ENCODE results near the gene TCL1B.
A peak's percentile ranks its signal among the peaks of the same experiment; 100 is the strongest.

Gene TCL1B

GRCh38 chr14:95730126-95730525 is 43.9 kb downstream of the TCL1B start:
- Histone ChIP-seq H3K36me3 (ENCODE audit: control insufficient read depth, insufficient read depth, low read length, severe bottlenecking) (no peaks in the 10 kb centered on the region), H3K4me1 (ENCODE audit: control insufficient read depth, insufficient read depth, low read length) (no peaks in the 10 kb centered on the region), H3K9me3 (ENCODE audit: control insufficient read depth, low read length) (no peaks in the 10 kb centered on the region), H3K4me3 (ENCODE audit: low read length) (no peak overlapping the region), H3K27me3 (replicated peaks; ENCODE audit: control insufficient read depth, insufficient read depth, low read length) (peaks cover 31% of the 10 kb centered on the region), H3K9ac (ENCODE audit: low read length) (no peak overlapping the region)
- DNase-seq (ENCODE audit: low read depth), result no peak

DNA sequence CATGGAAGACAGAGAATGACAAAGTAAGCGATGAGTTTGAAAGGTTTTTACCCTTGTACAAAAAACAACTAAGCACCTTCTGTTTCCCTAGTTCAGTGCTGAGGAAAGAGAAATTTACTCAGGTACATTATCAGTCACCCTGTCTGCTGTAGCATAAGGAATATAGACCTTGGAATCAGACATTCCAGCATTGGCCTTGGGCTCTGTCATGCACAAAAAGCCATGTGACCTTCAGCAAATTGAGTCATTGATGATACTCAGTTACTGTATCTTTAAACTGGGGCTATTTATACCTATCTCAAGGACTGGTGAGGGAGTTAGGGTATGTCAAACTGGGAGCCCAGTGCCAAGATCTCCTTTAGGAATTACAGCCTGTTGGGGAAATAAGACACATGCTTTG is 47.0 kb downstream of the TCL1B start:
- no peaks in the 10 kb centered on the region for H3K4me1 ChIP-seq (ENCODE audit: control insufficient read depth, insufficient read depth, low read length)
- H3K27me3 ChIP-seq (replicated peaks; ENCODE audit: control insufficient read depth, insufficient read depth, low read length), result peaks cover 27% of the 10 kb centered on the region
- no peak overlapping the region for H3K4me3 ChIP-seq (ENCODE audit: low read length)
- no peak overlapping the region for H3K9ac ChIP-seq (ENCODE audit: low read length)
- no peaks in the 10 kb centered on the region for H3K9me3 ChIP-seq (ENCODE audit: control insufficient read depth, low read length)
- H3K36me3 ChIP-seq (ENCODE audit: control insufficient read depth, insufficient read depth, low read length, severe bottlenecking), result no peaks in the 10 kb centered on the region
- DNase-seq (ENCODE audit: low read depth), result no peak

- H3K4me3 ChIP-seq (ENCODE audit: low read length), result no peak overlapping the region
- H3K9me3 ChIP-seq (ENCODE audit: control insufficient read depth, low read length), result no peaks in the 10 kb centered on the region
- no peaks in the 10 kb centered on the region for H3K36me3 ChIP-seq (ENCODE audit: control insufficient read depth, insufficient read depth, low read length, severe bottlenecking)
- no peak for DNase-seq (ENCODE audit: low read depth)
- H3K9ac ChIP-seq (ENCODE audit: low read length), result no peak overlapping the region
- H3K27me3 ChIP-seq (replicated peaks; ENCODE audit: control insufficient read depth, insufficient read depth, low read length), result peaks cover 3% of the 10 kb centered on the region
- no peaks in the 10 kb centered on the region for H3K4me1 ChIP-seq (ENCODE audit: control insufficient read depth, insufficient read depth, low read length)
These were observed 53.1 kb downstream of the TCL1B start for GRCh38 chr14:95739356-95739755.

GRCh38 chr14:95741038-95741490 is 54.8 kb downstream of the TCL1B start:
- DNase-seq (ENCODE audit: low read depth), result peak; percentile 36
- no peaks in the 10 kb centered on the region for H3K4me1 ChIP-seq (ENCODE audit: control insufficient read depth, insufficient read depth, low read length)
- no peaks in the 10 kb centered on the region for H3K27me3 ChIP-seq (replicated peaks; ENCODE audit: control insufficient read depth, insufficient read depth, low read length)
- H3K36me3 ChIP-seq (ENCODE audit: control insufficient read depth, insufficient read depth, low read length, severe bottlenecking), result no peaks in the 10 kb centered on the region
- no peak overlapping the region for H3K9ac ChIP-seq (ENCODE audit: low read length)
- no peaks in the 10 kb centered on the region for H3K9me3 ChIP-seq (ENCODE audit: control insufficient read depth, low read length)
- H3K4me3 ChIP-seq (ENCODE audit: low read length), result no peak overlapping the region

GRCh38 chr14:95741781-95742180 is 55.6 kb downstream of the TCL1B start:
- no peak for DNase-seq (ENCODE audit: low read depth)
- Histone ChIP-seq H3K9me3 (ENCODE audit: control insufficient read depth, low read length) (no peaks in the 10 kb centered on the region), H3K36me3 (ENCODE audit: control insufficient read depth, insufficient read depth, low read length, severe bottlenecking) (no peaks in the 10 kb centered on the region), H3K27me3 (replicated peaks; ENCODE audit: control insufficient read depth, insufficient read depth, low read length) (no peaks in the 10 kb centered on the region), H3K9ac (ENCODE audit: low read length) (no peak overlapping the region), H3K4me1 (ENCODE audit: control insufficient read depth, insufficient read depth, low read length) (no peaks in the 10 kb centered on the region), H3K4me3 (ENCODE audit: low read length) (no peak overlapping the region)
